ENCODE measurements around the gene GPRIN1. TPM values are rescaled to one million over a fixed set of nuclear protein-coding genes. Genes with fewer than 3 reads are reported as not detected.

The GPRIN1 gene
- total RNA-seq, 1 experiment from 2014 or later, result 32.2 TPM

DNA sequence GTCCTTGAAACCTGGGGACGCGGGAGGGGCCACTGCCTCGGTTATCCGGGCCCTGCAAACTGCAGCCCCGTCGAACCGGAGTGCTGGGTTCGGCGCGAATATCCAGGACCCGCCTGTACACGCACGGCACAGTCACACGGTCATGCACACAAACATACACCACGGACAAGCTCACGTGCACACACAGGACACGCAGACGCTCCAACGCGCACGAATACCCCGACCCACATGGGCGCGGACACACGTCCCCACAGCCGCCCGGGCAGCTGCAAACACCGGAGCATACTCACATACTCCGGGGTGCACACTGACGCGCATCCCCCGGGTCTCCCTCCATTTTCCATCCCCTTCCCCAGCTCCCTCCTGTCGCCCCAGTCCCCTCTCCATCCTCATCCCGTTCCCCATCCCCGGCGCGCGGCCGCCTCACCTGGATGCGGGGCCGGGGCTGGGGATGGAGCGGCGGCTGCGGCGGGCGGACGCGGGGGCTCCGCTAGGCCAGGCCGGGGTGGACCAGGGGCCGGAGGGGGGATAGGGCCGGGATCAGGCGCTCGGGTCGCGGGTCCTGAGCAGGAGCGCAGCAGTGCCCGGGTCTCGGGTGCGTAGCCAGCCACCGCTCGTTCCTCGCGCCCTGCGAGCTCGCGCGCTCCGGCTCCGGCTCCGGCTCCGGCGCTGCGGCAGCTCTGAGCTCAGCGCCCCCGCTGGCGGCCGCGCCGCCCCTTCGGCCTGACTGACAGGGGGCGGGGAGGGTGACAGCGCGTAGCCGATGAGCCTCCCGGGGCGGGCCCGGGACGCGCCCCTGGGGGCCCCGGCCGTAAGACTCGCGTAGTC, 20.1 kb upstream of the GPRIN1 start, which contains the start of the genes EIF4E1B and SNCB:
Gene EIF4E1B, plus strand, starts transcription at position 823 of the 828 bp plus-strand sequence. CDS start 12,113 bp downstream, outside the sequence.
Gene SNCB, minus strand, starts transcription at position 682 of the 828 bp plus-strand sequence. CDS start 880 bp downstream, outside the sequence.
- DNase-seq, result peak; percentile 76
- Histone ChIP-seq H3K27me3 (peaks cover 12% of the 10 kb centered on the region), H3K4me3 (peak within 1 kb of the TSS; percentile 27), H3K9me3 (no peaks in the 10 kb centered on the region), H3K36me3 (no peaks in the 10 kb centered on the region)

DNA sequence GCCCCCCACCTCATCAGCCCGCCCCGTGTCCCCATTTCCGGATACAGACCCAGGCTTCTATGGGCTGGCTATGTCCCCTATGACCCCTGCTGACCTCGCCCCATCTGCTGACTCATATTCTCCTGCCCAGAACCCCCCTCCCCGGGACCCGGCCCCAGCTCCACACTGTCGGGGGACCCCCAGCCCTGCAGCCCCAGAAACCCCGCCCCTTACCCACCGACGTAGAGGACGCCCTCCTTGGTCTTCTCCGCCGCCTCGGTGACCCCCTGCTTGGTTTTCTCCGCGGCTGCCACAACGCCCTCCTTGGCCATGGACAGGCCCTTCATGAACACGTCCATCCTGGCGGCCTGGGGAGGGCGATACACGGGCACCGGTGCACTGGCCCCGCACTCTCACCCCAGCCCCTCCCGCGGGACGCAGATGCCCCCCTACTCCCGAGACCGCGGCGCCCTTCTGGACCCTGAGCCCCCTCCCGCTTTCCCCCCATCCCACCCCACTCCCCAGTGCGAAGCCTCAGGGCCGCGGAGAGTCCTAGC, 19.4 kb upstream of the GPRIN1 start:
- peaks cover 15% of the 10 kb centered on the region for H3K27me3 ChIP-seq
- no peaks in the 10 kb centered on the region for H3K9me3 ChIP-seq
- H3K4me3 ChIP-seq, result no peak overlapping the region
- no peak for DNase-seq
- H3K36me3 ChIP-seq, result no peaks in the 10 kb centered on the region

DNA sequence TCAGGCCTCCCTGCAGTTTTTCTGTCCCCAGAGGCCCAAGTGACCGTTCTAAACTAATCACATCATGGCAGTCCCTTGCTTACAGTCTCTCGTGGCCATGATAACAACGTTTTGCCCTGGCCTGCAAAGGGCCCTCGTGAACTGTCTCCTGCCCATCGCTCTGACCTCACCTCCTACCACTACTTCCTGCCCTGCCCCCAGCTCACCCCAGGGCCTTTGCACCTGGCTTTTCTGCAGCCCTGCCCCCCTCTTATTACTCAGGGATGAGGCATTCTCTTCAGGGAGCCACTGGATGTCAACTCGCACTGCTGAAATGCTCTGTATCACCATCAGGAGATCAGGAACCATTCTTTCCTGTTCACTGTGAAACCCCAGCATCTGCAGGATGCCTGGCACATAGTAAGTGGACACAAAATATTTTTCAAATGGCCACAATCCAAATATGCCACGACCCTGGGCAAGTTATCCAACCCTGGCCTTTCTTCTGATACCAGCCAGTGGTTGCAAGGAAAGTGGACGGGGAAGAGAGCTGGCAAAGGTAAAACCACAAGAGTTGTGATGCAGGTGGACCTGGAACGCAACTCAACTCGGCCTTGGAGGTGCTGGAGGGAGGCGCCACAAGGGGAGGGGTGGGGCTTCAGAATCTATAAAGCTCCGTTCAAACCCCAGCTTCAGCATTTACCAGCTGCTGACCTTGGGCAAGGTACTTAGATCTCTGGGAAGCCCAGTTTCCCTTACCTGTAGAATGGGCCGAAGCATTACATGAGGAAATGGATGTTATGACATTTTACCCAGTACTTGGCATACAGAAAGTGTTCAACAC, 18.7 kb upstream of the GPRIN1 start:
- Histone ChIP-seq H3K4me3 (no peak overlapping the region), H3K27me3 (peaks cover 15% of the 10 kb centered on the region), H3K9me3 (no peaks in the 10 kb centered on the region), H3K36me3 (no peaks in the 10 kb centered on the region)
- DNase-seq, result no peak

DNA sequence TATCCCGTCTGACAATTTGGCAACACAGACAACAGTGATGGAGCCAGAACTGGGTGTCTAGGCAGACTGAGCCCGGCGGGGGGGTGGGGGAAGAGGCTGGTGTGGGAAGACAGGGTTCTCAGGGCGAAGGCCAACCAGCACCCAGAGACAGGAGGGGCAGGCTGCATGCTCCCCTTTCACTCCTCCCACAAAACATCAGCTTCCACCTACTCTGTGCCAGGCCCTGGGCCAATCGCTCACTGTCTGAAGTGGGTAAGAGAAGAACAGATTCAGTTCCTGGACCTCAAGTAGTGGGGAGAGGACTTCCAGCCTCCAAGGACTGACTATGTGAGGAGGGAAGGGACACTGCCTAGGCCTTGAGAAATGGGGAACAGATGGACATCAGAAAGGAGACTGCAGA, 17.6 kb upstream of the GPRIN1 start:
- H3K9me3 ChIP-seq, result no peaks in the 10 kb centered on the region
- no peak overlapping the region for H3K4me3 ChIP-seq
- no peak for DNase-seq
- peaks cover 15% of the 10 kb centered on the region for H3K27me3 ChIP-seq
- no peaks in the 10 kb centered on the region for H3K36me3 ChIP-seq

DNA sequence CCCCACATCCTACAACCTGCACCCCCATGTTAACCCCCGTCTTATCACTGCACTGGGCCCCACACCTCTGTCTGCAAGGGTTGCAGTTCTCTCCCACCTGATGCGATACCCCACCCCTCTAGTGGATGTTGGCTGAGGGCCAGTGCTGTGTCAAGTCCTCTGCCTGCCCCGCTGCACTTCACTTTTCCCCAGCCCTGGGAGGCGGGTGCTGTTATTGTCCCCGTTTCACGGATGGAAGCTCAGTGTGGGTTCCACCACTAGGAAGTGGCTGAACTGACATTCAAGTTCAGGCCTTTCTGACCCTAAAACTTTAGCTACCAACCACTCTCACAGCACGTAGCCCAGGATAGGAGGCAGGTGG, 16.9 kb upstream of the GPRIN1 start:
- no peak for DNase-seq
- Histone ChIP-seq H3K36me3 (no peaks in the 10 kb centered on the region), H3K4me3 (no peak overlapping the region), H3K9me3 (no peaks in the 10 kb centered on the region), H3K27me3 (peaks cover 15% of the 10 kb centered on the region)

DNA sequence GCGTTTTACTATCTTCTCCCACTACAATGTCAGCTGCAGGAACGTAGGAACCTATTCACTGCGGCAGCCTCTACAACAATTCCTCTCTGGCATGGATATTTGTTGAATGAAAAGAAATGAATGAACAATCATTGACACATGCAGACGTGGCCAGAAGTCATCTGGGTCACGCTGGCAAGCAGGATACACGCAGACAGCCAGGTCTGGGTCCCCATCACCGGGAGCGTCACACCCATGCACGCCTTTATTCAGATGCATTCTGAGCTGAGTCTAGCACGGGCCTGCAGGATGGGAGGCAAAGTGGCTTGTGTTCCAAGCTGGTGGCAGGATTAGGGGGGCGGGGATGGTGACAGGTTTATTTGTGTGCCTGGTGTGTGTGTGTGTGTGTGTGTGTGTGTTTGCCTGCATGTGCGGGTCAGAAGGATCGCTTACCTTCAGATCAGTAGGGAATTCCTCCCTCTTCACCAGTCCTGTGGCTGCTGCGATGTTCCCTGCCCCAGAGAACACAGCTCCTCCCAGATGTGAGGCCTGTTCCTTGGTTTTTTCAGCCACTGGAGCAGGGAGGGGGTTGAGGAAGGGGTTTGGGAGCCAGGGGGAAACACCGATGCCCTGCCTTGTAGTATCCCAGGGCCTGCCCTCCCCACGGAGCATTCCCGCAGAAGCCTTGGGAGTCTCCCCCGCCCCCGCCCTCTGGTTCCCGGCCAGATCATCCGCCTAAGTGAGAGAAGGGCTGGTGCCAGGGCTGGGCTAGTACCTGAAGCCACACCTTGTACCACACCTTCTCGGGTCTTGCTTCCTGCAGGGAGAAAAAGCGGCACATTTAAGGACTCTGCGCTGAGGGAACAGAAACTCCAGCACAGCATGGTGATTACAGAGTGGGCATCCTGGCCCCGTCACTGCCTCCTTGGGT, 16.3 kb upstream of the GPRIN1 start:
- Histone ChIP-seq H3K27me3 (peaks cover 13% of the 10 kb centered on the region), H3K4me3 (no peak overlapping the region), H3K36me3 (no peaks in the 10 kb centered on the region), H3K9me3 (no peaks in the 10 kb centered on the region)
- DNase-seq, result no peak

DNA sequence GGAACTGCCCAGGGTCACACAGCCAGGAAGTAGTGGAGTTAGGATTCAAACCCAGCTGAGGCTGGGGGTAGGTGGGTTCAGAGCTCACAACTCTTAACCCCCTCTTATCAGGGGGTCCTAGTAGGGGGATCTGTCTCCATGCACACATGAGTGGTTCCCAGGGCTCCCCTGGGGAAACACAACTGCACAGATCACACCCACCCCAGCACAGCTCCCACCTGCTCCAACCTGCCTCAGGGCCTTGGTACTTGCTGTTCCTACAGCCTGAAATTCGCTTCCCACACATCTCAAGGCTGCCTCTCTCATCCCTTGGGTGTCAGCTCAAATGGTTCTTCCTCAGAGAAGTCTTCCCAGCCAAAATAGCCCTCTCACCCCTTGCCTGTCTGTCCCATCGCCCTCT, 15.6 kb upstream of the GPRIN1 start:
- no peaks in the 10 kb centered on the region for H3K9me3 ChIP-seq
- H3K27me3 ChIP-seq, result peaks cover 10% of the 10 kb centered on the region; the same call in 1 of the 2 replicates
- H3K36me3 ChIP-seq, result no peaks in the 10 kb centered on the region
- no peak overlapping the region for H3K4me3 ChIP-seq
- no peak for DNase-seq

DNA sequence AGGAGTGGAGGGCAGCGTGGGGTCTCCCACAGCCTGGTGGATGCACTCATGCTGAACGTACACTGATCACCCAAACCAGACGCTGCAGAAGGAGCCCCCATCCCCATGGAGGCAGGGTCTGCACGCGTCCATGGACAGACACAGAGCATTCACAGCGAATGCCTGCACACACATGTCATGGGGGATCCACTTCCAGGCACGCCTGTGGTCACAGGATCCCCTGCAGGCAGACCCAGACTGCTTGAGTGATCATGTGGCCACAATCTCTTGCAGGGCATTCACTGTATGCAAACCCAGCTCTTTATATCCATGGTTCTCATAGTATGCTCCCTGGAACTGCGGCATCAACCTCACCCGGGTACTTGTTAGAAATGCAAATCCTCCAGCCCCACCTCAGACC, 15.0 kb upstream of the GPRIN1 start:
- no peaks in the 10 kb centered on the region for H3K36me3 ChIP-seq
- H3K9me3 ChIP-seq, result no peaks in the 10 kb centered on the region
- H3K27me3 ChIP-seq, result peaks cover 12% of the 10 kb centered on the region
- DNase-seq, result no peak
- no peak overlapping the region for H3K4me3 ChIP-seq

DNA sequence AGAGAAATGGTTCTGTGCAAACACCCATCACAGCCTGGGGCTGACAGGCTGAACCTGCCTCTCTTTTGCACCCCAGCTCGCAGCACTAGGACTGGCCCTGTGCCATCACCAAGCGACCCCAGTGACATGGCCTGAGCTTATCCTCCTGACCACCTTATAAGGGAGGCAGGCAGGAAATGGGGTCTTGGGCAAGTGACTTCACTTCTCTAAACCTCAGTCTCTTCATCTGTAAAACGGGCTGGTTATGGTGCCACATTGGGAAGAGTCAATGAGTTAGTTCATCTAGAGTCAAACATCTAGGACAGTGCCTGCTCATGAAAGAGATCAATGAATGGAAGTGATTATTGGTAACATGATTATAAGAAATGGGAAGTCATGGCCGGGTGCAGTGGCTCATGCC, 14.2 kb upstream of the GPRIN1 start:
- H3K4me3 ChIP-seq, result no peak overlapping the region

DNA sequence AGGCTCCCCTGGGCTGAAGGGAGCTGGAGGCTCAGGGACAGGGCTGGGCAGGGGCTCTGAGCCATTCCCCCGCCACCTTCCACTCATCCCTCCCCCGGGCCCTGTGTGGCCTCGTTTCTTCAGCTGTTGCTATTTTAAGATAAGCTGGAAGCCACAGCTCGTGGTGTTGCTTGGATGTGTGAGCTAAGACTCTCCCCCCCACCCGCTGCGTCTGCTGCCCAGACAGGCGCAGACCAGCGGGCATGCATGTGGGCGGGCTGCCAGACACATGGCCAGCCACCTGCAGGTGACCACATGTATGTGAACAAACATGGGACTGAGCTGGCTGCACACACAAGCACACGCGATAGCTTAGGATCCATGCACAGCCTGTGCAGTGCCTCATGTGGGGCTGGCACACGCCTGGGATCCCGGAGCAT, 11.7 kb upstream of the GPRIN1 start:
- Histone ChIP-seq H3K36me3 (no peaks in the 10 kb centered on the region), H3K27me3 (peaks cover 15% of the 10 kb centered on the region), H3K9me3 (no peaks in the 10 kb centered on the region), H3K4me3 (no peak overlapping the region)
- no peak for DNase-seq

More for the DNA sequence above, 14.2 kb upstream of the GPRIN1 start:
- Histone ChIP-seq H3K36me3 (no peaks in the 10 kb centered on the region), H3K27me3 (peaks cover 15% of the 10 kb centered on the region), H3K9me3 (no peaks in the 10 kb centered on the region)
- no peak for DNase-seq

DNA sequence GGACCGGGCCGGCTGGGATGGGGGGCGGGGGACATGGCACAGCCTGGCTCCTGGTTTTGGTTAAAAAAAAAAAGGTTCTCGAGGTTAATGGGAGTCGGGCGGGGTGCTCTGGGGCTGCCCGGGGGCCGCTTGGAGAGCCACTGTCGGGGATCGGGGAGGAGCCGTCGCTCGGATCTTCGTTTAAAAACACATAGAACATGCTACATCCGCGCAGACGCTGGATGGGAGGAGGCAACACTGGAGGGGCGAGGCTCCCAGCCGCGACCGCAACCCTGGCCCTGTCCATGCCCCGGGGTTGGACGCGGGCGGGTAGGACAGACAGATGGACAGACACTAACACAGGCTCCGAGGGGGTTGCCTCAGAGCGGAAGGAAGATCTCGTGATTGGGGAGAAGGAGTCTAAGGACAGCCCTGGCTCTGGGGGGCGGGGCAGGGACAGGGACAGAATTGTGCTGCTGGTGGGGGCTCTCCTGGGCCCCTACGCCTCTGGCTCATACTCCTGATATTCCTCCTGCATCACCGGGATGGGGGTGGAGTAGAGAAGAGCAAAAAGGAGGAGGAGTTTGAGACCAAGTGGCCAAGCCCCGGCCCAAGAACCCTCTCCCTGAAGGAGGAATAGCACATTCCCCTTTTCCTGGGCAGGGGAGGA, 10.5 kb upstream of the GPRIN1 start:
- Histone ChIP-seq H3K27me3 (peaks cover 15% of the 10 kb centered on the region), H3K36me3 (no peaks in the 10 kb centered on the region), H3K9me3 (no peaks in the 10 kb centered on the region), H3K4me3 (no peak overlapping the region)
- DNase-seq, result no peak

DNA sequence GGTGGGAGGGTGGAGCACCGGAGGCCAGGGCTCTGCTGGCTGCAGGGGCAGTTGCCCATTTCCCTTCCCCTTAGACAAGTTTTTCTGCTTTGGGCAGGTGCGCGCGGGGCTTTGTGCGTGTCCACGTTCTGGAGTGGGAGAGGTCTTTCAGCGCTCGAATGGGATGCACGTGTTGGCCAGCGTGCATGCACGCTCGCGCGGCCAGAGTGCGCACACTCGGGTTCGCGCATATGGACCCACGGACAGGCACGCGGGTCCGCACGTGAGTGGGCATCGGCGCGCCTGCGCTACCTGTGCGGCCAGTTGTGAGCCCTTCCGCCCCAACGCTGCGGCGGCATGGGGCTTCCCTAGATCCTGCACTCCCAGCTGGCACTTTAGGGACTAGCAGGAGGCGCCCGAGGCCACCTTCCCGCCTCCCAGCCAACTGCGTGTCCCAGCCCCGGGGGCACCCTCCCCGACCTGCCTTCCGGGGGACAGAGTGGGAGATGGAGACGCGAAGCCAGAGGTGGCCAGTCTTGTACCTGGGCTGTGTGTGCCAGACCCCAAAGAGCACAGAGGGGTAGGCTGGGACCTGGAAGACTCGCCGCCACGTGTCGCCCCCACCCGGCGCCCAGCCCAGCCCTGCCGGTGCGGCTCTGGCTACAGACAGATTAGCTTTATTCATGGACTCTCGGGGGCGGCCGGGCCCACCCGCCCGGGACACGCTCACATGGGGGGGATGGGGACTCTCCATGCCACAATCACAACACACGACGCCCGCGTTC, 9.8 kb upstream of the GPRIN1 start:
- Histone ChIP-seq H3K27me3 (peaks cover 13% of the 10 kb centered on the region), H3K9me3 (no peaks in the 10 kb centered on the region), H3K36me3 (no peaks in the 10 kb centered on the region), H3K4me3 (no peak overlapping the region)
- DNase-seq, result no peak

DNA sequence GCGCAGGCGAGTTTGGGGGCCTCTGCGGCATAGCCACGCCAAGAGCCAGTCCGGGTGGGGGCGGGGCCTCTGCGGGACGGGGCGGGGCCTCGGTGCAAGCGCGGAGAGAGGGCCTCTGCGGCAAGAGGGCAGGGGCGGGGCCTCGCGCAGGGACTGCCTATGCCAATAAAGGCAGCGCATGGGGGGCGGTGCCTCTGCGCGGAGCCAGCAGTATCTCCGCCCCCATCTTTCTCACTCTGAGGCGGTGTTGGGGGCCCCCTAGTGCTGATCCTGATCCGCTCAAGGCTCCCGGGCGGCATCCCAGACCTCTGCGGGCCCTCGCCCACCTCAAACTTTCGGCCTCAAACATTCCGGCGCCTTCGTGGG, 9.2 kb upstream of the GPRIN1 start:
- Histone ChIP-seq H3K4me3 (no peak overlapping the region), H3K9me3 (no peaks in the 10 kb centered on the region), H3K36me3 (no peaks in the 10 kb centered on the region), H3K27me3 (peaks cover 12% of the 10 kb centered on the region)
- DNase-seq, result peak; percentile 89

DNA sequence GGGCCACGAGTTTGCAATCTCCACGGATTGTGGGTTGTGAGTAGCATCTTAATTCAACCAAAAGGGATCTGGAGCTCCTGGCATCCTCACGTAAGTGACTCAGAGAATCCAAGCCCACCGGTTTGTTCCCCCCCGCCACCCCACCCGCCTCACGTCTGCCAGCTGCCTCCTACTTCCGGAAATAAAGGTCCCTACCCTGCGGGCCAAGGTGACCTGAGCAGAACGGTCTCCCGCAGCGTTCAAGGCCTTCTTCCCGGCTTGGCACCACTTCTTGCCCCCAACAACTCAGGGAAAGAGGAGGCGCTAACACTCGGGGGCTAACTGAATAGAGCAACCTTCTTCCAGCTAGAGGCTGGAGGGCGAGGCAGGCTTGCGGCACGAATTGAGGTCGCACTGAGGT, 8.8 kb upstream of the GPRIN1 start:
- H3K9me3 ChIP-seq, result no peaks in the 10 kb centered on the region
- H3K27me3 ChIP-seq, result peaks cover 12% of the 10 kb centered on the region
- DNase-seq, result no peak
- no peaks in the 10 kb centered on the region for H3K36me3 ChIP-seq
- H3K4me3 ChIP-seq, result no peak overlapping the region

DNA sequence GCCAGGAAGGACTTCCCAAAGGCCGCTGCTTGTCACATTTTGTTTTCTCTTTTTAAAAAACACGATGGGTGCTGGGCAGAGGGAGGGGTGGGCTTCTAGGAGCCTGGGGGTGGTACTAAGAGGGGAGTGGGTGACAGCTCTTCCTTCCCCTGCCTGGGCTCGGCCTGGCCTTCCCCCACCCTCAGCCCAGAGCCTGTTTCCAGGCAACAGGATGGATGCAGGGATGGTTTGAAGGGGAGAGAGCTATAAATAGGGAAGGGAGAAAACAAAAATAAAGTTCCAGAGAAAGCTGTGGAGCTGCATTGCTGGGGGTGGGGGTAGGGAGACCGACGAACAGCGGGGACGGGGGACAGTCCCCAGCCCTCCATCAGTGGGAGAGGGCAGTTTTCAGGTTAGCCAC, 6.6 kb upstream of the GPRIN1 start:
- H3K27me3 ChIP-seq, result peaks cover 12% of the 10 kb centered on the region
- DNase-seq, result no peak
- H3K4me3 ChIP-seq, result no peak overlapping the region
- no peaks in the 10 kb centered on the region for H3K36me3 ChIP-seq
- H3K9me3 ChIP-seq, result no peaks in the 10 kb centered on the region
